Activated CD8-positive, alpha-beta memory T cell treated with anti-CD3 and anti-CD28 coated beads, Interleukin-2, amount 50 U/mL, for 4 hours (primary cell): ENCODE results near the gene BCL7C.
"Not testable (repeated sequence)": the region's sequence is repeated elsewhere in the genome, so short reads cannot be mapped to it uniquely, and the experiment has no call there.

ENCODE experiments used
- DNase-seq: peaks from one replicate; pipeline ENCODE4 v3.0.0-alpha.2; 2020

BCL7C gene

DNA sequence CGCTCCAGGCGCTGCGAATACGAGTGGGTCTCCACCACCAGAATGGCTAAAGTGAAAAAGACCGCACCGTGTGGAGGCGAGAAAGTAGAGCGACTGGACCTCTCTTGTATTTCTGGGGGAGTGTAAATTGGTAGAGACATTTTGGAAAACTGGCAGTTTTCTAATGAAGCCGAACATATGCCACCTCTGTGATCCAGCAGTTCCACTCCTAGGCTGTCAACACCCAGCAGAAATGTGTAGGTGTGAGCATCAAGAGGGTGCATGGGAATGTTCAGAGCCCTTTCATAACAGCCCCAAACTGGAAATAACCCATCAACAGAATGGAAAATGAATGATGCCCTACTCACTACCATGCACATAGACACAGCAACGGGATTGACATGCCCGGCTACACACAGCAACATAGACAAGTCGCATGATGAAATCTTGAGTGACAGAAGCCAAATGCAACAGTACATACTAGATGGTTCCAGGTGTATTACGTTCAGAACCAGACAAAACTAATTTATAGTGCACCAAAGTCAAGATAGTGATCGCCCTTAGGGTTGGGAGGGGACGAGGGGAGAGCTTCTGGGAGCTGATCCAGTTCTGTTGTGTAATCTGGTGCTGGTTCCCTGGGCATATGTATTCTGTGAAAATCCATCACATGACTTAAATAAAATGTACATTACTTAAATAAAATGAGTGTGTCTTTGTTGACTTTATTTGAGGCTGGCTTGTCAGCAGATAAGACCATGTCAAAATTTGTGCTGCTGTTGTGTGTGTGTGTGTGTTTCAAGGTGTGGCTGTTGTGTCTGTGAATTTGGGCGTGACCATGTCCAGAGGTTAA lies 877 bp upstream of the BCL7C start:
- no peak for DNase-seq

- DNase-seq = no peak
These were observed 497 bp downstream of the BCL7C start for GRCh38 chr16:30893417-30893743.

- DNase-seq = no peak
These were observed 1.0 kb downstream of the BCL7C start for GRCh38 chr16:30892670-30893416.

GRCh38 chr16:30891043-30891823 lies 2.6 kb downstream of the BCL7C start:
- DNase-seq = not testable (repeated sequence)

DNA sequence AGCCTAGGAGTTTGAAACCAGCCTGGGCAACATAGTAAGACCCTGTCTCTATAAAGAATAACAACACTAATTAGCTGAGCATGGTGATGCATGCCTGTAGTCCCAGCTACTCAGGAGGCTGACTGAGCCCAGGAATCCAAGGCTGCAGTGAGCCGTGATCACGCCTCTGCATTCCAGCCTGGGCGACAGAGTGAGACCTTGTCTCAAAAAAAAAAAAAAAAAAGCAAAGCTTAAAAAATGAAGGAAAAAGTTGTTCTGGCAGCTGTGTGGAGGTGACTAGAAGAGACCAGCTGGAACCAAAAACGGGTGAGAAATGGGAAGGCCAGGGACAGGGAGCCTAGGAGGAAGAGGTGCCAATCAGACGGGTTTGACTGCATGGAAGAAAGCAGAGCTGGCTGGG lies 4.2 kb downstream of the BCL7C start:
- no peak for DNase-seq

- no peak for DNase-seq
These were observed 4.9 kb downstream of the BCL7C start for GRCh38 chr16:30888856-30889499.

DNA sequence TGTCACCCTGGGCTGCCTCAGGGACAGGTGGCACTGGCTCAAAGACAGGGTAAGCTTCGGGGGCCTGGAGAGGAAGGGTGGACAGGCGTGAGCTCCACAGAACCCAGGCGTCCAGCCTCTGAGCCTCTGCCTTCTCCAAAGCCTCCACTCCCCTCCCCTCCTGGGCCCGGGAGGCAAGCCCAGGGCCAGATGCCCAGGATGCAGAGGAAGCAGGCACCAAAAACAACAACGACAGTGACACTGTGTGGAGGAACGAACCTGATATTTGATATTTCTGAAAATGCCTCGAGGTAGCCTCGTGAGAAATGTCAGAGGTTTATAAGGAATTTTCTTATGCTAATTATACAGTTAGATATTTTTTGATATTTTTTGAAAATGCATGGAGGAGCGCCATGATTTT lies 6.0 kb downstream of the BCL7C start:
- no peak for DNase-seq

DNA sequence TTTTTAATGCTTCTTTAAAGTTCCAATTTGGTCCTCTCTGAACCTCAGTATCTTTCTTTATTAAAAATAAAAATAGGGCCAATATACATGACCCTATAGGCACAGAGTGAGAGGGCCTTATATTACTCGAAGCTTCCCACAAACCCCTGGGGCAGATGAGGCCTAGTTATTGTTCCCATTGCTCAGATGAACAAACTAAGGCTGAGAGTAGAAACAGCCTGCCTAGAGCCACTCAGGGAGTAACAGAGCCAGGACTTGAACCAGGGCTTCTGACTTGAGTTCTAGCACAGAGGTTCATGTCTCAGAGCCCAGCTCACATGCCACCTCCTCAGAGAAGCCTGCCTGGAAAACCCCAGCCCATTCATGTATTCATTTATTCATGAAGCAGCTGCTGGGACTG lies 7.7 kb downstream of the BCL7C start:
- DNase-seq = no peak

- DNase-seq = no peak
These were observed 8.7 kb downstream of the BCL7C start for GRCh38 chr16:30885196-30885595.

- no peak for DNase-seq
These were observed 9.1 kb downstream of the BCL7C start for GRCh38 chr16:30884760-30885159.

- no peak for DNase-seq
These were observed 11.2 kb downstream of the BCL7C start for GRCh38 chr16:30882429-30883310.

- no peak for DNase-seq
These were observed 17.0 kb downstream of the BCL7C start for GRCh38 chr16:30876867-30877266.

- no peak for DNase-seq
These were observed 17.7 kb downstream of the BCL7C start for GRCh38 chr16:30875871-30876801.

DNA sequence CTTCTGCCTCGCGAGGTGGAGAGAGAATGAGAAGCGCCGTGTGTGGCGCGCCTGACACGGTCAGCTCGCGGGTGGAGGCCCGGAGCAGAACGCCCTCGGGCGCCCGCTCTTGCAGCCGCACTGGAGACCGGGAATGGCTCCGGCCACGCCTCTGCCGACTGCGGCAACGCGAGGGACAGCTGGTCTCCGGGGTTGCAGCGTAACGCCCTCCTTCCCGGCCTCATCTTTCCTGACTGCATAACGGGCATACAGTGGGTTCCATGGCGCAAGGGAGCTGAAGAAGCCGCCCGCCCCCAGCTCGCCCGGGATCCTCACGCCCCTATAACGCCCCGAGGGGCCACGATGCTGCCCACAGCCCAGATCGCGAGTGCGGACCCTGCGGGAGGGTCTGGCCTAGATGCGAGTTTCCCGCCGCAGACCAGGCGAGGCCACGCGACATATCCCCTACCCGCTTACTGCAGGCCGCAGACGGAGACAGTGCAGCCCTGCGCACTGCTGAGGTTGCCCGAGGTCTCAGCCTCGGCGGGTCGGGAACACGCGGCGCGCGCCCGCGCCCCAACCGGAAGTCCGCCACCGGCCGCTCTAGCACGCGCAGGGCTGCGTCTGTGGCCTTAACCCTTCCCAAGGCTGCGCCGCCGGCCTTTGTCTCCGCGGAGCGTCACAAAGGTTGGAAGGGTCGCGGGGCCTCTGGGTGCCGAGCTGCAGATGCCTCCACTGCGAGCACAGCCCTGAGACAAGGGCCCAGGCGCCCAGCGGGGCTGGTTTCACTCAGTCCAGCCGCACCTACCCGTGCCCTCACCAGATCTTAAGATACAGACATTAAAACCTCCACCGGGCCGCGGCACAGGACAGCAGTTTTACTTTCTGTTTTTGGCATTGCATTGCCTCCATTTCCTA lies 18.8 kb downstream of the BCL7C start:
- DNase-seq = peak; percentile 91

DNA sequence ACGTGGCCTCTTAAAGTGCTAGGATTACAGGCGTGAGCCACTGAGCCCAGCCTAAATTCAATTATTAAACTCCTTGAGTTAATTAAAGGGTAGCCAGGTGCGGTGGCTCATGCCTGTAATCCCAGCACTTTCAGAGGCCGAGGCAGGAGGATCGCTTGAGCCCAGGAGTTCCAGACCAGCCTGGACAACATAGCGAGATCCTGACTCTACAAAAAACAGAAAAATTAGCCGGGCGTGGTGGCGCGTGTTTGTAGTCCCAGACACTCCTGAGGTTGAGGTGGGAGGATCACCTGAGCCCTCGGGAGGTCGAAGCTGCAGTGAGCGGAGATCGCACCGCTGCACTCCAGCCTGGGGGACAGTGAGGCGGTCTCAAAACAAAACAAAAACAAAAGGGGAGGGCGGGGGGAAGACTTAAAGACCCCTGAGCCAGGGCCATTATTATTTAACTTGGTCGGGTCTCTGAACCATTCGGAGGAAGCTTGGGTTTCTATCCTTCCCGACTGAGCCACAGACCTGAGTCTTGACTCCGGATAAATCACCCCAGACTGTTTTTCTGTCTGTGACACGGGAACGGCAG lies 19.5 kb downstream of the BCL7C start:
- no peak for DNase-seq

GRCh38 chr16:30870904-30871303 lies 23.0 kb downstream of the BCL7C start:
- DNase-seq = no peak

DNA sequence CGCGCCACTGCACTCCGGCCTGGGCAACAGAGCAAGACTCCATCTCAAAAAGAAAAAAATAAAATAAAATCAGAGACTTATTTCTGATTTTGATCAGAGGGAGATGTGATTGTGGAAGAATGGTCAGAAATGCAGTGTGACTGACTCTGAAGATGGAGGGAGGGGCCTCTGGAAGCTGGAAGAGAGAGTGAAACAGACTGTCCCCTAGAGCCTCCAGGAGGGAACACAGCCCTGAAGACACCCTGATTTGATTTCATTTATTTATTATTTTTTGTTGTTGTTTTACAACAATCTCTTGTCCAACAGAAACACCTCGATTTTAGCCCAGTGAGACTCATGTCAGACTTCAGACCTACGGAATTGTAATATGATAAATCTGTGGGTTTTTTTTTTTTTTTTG lies 26.1 kb downstream of the BCL7C start:
- DNase-seq = no peak

DNA sequence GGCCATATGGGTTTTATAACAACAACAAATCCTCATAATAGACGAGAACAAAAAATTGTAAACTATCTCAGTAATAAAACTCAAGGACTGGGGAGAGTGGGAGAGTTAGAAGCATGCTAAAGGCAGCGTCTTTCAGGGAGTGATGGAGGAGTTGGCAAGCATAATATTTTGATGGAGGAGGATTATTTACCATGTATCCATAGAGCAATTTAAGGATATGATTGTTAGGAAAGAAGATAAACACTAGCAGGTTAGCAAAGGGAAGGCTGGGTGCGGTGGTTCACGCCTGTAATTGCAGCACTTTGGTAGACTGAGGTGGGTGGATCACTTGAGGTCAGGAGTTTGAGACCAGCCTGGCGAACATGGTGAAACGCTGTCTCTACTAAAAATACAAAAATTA lies 27.8 kb downstream of the BCL7C start:
- no peak for DNase-seq

GRCh38 chr16:30863178-30863577 lies 30.7 kb downstream of the BCL7C start:
- not testable (repeated sequence) for DNase-seq
